ENCODE results near the gene MROH8.

DNA sequence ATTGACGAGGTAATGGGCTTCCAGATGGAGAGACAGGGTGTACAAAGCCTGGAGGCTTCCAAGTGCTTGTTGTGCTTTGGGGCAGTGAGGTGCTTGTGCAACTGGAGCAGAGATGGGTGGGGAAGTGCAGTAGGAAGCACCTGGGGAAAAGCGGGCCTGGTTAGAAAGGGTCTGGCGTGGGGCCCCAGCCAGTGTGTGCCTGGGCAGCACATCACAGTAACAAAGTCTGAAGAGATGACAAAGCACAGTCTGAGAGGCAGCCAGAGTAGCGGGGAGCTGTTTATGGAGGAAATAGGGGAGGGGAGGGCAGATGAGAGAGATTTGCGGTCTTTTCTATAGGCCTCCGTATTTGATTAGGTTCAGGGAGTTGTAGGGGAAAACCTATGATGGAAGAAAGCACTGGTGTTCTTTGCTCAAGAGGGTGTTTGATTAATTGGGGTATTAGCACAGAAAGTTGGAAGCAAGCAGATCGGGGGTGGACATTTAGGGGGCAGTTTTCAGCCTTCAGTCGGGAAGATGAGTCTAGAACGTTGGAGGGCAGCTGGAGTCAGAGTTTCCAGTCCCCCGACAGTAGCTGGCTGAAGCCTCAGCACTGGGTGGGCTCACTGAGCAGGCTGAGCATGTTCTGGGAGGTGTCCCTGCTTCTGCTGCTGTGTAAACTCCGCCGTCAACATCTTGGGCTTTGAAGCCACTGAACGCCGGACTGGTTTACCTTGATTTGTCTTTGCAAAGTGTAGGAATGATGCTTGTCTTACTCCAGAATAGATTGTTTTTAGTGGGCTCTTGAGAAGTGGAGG lies 15.5 kb upstream of the MROH8 start:
- TF ChIP-seq POLR2A (IDR thresholded peaks at IDR 0.05), result no peak
- TF ChIP-seq, protein P1, sequence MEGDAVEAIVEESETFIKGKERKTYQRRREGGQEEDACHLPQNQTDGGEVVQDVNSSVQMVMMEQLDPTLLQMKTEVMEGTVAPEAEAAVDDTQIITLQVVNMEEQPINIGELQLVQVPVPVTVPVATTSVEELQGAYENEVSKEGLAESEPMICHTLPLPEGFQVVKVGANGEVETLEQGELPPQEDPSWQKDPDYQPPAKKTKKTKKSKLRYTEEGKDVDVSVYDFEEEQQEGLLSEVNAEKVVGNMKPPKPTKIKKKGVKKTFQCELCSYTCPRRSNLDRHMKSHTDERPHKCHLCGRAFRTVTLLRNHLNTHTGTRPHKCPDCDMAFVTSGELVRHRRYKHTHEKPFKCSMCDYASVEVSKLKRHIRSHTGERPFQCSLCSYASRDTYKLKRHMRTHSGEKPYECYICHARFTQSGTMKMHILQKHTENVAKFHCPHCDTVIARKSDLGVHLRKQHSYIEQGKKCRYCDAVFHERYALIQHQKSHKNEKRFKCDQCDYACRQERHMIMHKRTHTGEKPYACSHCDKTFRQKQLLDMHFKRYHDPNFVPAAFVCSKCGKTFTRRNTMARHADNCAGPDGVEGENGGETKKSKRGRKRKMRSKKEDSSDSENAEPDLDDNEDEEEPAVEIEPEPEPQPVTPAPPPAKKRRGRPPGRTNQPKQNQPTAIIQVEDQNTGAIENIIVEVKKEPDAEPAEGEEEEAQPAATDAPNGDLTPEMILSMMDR (IDR thresholded peaks at IDR 0.05), result no peak
- TF ChIP-seq EP300 (IDR thresholded peaks at IDR 0.05; ENCODE audit: low read depth), result no peak

All from transverse colon (tissue), 3 donors.